ENCODE data around the gene TNFRSF18.
"Not testable (repeated sequence)": the region's sequence is repeated elsewhere in the genome, so short reads cannot be mapped to it uniquely, and the experiment has no call there.

TNFRSF18 gene

GRCh38 chr1:1179346-1179982, 26.9 kb downstream of the TNFRSF18 start:
- no peak for DNase-seq (ENCODE audit: low read depth, low spot score)

- no peak for DNase-seq (ENCODE audit: low read depth, low spot score)
Observed at GRCh38 chr1:1178794-1179331, 27.5 kb downstream of the TNFRSF18 start.

GRCh38 chr1:1177452-1178206, 28.8 kb downstream of the TNFRSF18 start:
- DNase-seq (ENCODE audit: low read depth, low spot score) = no peak

GRCh38 chr1:1176931-1177330, 29.5 kb downstream of the TNFRSF18 start:
- DNase-seq (ENCODE audit: low read depth, low spot score) = no peak

GRCh38 chr1:1176063-1176761, 30.2 kb downstream of the TNFRSF18 start:
- DNase-seq (ENCODE audit: low read depth, low spot score) = not testable (repeated sequence)

- DNase-seq (ENCODE audit: low read depth, low spot score) = no peak
Observed at GRCh38 chr1:1175221-1176062, 30.9 kb downstream of the TNFRSF18 start.

GRCh38 chr1:1173793-1174415, 32.5 kb downstream of the TNFRSF18 start, which contains the start of gene TTLL10:
TSS of gene TTLL10 (plus strand) at chr1:1173880. CDS start at chr1:1179216, 5,336 bp downstream.
- DNase-seq (ENCODE audit: low read depth, low spot score) = no peak

GRCh38 chr1:1173061-1173792, 33.2 kb downstream of the TNFRSF18 start:
- no peak for DNase-seq (ENCODE audit: low read depth, low spot score)

GRCh38 chr1:1171546-1172340, 34.6 kb downstream of the TNFRSF18 start:
- no peak for DNase-seq (ENCODE audit: low read depth, low spot score)

- DNase-seq (ENCODE audit: low read depth, low spot score) = no peak
Observed at GRCh38 chr1:1171161-1171545, 35.2 kb downstream of the TNFRSF18 start.

- no peak for DNase-seq (ENCODE audit: low read depth, low spot score)
Observed at GRCh38 chr1:1170215-1171091, 35.9 kb downstream of the TNFRSF18 start.

GRCh38 chr1:1169429-1170214, 36.8 kb downstream of the TNFRSF18 start:
- no peak for DNase-seq (ENCODE audit: low read depth, low spot score)

- DNase-seq (ENCODE audit: low read depth, low spot score) = no peak
Observed at GRCh38 chr1:1168451-1169411, 37.7 kb downstream of the TNFRSF18 start.

GRCh38 chr1:1167841-1168450, 38.4 kb downstream of the TNFRSF18 start:
- DNase-seq (ENCODE audit: low read depth, low spot score) = no peak

- DNase-seq (ENCODE audit: low read depth, low spot score) = no peak
Observed at GRCh38 chr1:1167398-1167821, 39.0 kb downstream of the TNFRSF18 start.
